ENCODE data around the gene TBRG1.

- TF ChIP-seq ZNF384 (IDR thresholded peaks at IDR 0.05) (no peak), SP1 (IDR thresholded peaks at IDR 0.05) (no peak), BHLHE40 (IDR thresholded peaks at IDR 0.05; ENCODE audit: borderline replicate concordance) (no peak), ELF4 (IDR thresholded peaks at IDR 0.05) (no peak), SUZ12 (IDR thresholded peaks at IDR 0.05) (no peak), FOXA1 (IDR thresholded peaks at IDR 0.05) (no peak), FOXM1 (IDR thresholded peaks at IDR 0.05; ENCODE audit: borderline replicate concordance) (no peak), FOXK2 (IDR thresholded peaks at IDR 0.05) (no peak), ARNT (IDR thresholded peaks at IDR 0.05) (no peak), TARDBP (IDR thresholded peaks at IDR 0.05) (no peak), HDGF (IDR thresholded peaks at IDR 0.05; ENCODE audit: borderline replicate concordance) (no peak), LEF1 (IDR thresholded peaks at IDR 0.05; ENCODE audit: borderline replicate concordance) (no peak), CTBP1 (IDR thresholded peaks at IDR 0.05; ENCODE audit: borderline replicate concordance) (no peak), L3MBTL2 (conservative IDR thresholded peaks at IDR 0.05) (no peak)
These were observed 43.9 kb upstream of the TBRG1 start for GRCh38 chr11:124578761-124579160.

All from HEK293T (cell line).